Adrenal gland (tissue), 12 donors: Measurements from ENCODE around the gene SAMD4A. TPM values are rescaled to one million over a fixed set of nuclear protein-coding genes. Genes with fewer than 3 reads are reported as not detected.

Experiments
- DNase-seq, 7 donors: peaks; one replicate each; pipeline ENCODE4 v3.0.0-alpha.2; 2019 to 2020
- H3K27ac ChIP-seq, 5 donors: fragments of 200-600 bp; sonication (generic) in 4 of 5; 1 replicate in 3 of 5; 2 replicates in 2 of 5; pipeline versions ENCODE4 v1.5.1 to v1.8.0; 2016 to 2020; ENCODE audit warnings: mild to moderate bottlenecking in 1 of 5
- H3K27me3 ChIP-seq: fragments of 200-600 bp; 2 replicates; pipeline ENCODE4 v1.8.0; 2021
- H3K36me3 ChIP-seq, 2 donors: fragments of 200-600 bp; replicated peaks in 1 of 2; 1 replicate in 1 of 2; 2 replicates in 1 of 2; pipeline versions ENCODE4 v1.5.1 to v1.8.0; 2018 to 2022
- H3K4me1 ChIP-seq, 2 donors: fragments of 200-600 bp; replicated peaks in 1 of 2; 1 replicate in 1 of 2; 2 replicates in 1 of 2; pipeline versions ENCODE4 v1.5.1 to v1.8.0; 2018 to 2021
- H3K4me3 ChIP-seq, 4 donors: fragments of 200-600 bp; sonication (generic) in 3 of 4; one replicate each; pipeline ENCODE4 v1.5.1; 2016 to 2018
- H3K9me3 ChIP-seq, 3 donors: fragments of 200-600 bp; sonication (generic) in 1 of 3; replicated peaks in 1 of 3; 1 replicate in 2 of 3; 2 replicates in 1 of 3; pipeline versions ENCODE4 v1.5.1 to v1.8.0; 2016 to 2021
- CTCF ChIP-seq, 6 experiments: fragments of 450-650 bp in 4 of 6; fragments of 200-600 bp in 2 of 6; sonication (generic) in 1 of 6; IDR thresholded peaks; 1 replicate in 5 of 6; 2 replicates in 1 of 6; pipeline versions ENCODE4 v1.5.1 to v1.8.0; 2016 to 2021; ENCODE audit warnings: antibody characterized with exemption in 6 of 6, mild to moderate bottlenecking in 2 of 6, moderate library complexity in 1 of 6
- POLR2A ChIP-seq, 2 donors: fragments of 450-650 bp; IDR thresholded peaks; one replicate each; pipeline ENCODE4 v1.6.1; 2017; ENCODE audit warnings: antibody characterized with exemption in 2 of 2, mild to moderate bottlenecking in 2 of 2, moderate library complexity in 1 of 2
- WGBS, 4 donors: extraction: QIAGEN DNeasy Blood & Tissue Kit in 2 of 4; methylation state at CpG; one replicate each; pipeline versions ENCODE4 v1.1.5 to v1.1.7; 2013 to 2017; 5-methylcytosine and 5-hydroxymethylcytosine counted together
- intact Hi-C, 2 donors: fragments of 100-400 bp; cut with DNase I; formaldehyde crosslinking; loops; one replicate each; pipeline versions ENCODE4 v1.14.1 to v1.15.0; 2022 to 2023
- polyA plus RNA-seq, 3 donors: library from polyadenylated mRNA; stranded (reverse); fragments of 200-250 nt in 2 of 3; fragments of 350-450 nt in 1 of 3; fragmentation: Illumina TruSeq in 1 of 3; extraction: RNeasy Lipid Tissue Mini Kit (QIAGEN cat#74804) in 1 of 3; gene quantifications; one replicate each; pipeline ENCODE4 v1.2.3, GENCODE V29; 2013 to 2014
- total RNA-seq, 9 donors: library from RNA; depleted of rRNA in 4 of 9; stranded (reverse); fragments of >200 nt in 4 of 9; fragments of 120-200 nt in 1 of 9; fragmentation: NEBNext Ultra II Directional in 1 of 9; extraction: Animal tissue kit (Norgen Biotek cat#: 25700) in 1 of 9; gene quantifications; one replicate each; pipeline versions ENCODE4 v1.1.0 to v1.2.4, GENCODE V29; 2013 to 2023
- donor health status: healthy with polysubstance abuse.
- donor health status: Bipolar disorder and iron deficiency.
- donor health status: DM: yes; HTN: yes; CAD: no.
- donor health status: DM: no; HTN: no; CAD: no.
- donor health status: DM: no; HTN: no; CAD: no.
- donor health status: DM: yes; HTN: yes; CAD: no.

SAMD4A gene
- total and polyA plus RNA-seq, 12 donors, result 2.2 to 13.2 (median 8.3) TPM

GRCh38 chr14:54738009-54738408, 171.1 kb downstream of the SAMD4A start:
- WGBS, 4 donors, result 68 to 94% (median 71%) methylated on average over 4 of the region's 4 CpGs
- Histone ChIP-seq H3K4me1 (peaks cover 4 to 9% of the 10 kb centered on the region in 2 donors), H3K27me3 (no peaks in the 10 kb centered on the region), H3K36me3 (no peaks in the 10 kb centered on the region), H3K4me3 (no peak overlapping the region), H3K9me3 (no peaks in the 10 kb centered on the region), H3K27ac (peak overlapping the region in 1 of 5 donors; percentile 18)
- intact Hi-C loops, result no loop called here
- DNase-seq, result peak in 1 of 7 donors; percentile 8
- TF ChIP-seq POLR2A (IDR thresholded peaks at IDR 0.05), result no peak
- TF ChIP-seq CTCF (IDR thresholded peaks at IDR 0.05), result no peak

- TF ChIP-seq POLR2A (IDR thresholded peaks at IDR 0.05) (no peak), CTCF (IDR thresholded peaks at IDR 0.05) (no peak)
- H3K4me1 ChIP-seq, result peaks cover 4 to 9% of the 10 kb centered on the region in 2 donors
- DNase-seq, result no peak
- H3K27ac ChIP-seq, result no peak overlapping the region
- H3K27me3 ChIP-seq, result no peaks in the 10 kb centered on the region
- WGBS, 4 donors, result 84 to 96% (median 94%) methylated on average over 7 of the region's 7 CpGs
- no peaks in the 10 kb centered on the region for H3K36me3 ChIP-seq
- H3K9me3 ChIP-seq, result no peaks in the 10 kb centered on the region
- intact Hi-C loops, result no loop called here
- H3K4me3 ChIP-seq, result no peak overlapping the region
Measured at GRCh38 chr14:54739514-54739913, 172.6 kb downstream of the SAMD4A start.

GRCh38 chr14:54742492-54743350, 175.8 kb downstream of the SAMD4A start:
- no peak for TF ChIP-seq CTCF (IDR thresholded peaks at IDR 0.05)
- TF ChIP-seq POLR2A (IDR thresholded peaks at IDR 0.05), result no peak
- H3K27me3 ChIP-seq, result no peaks in the 10 kb centered on the region
- H3K27ac ChIP-seq, result no peak overlapping the region
- no peaks in the 10 kb centered on the region for H3K9me3 ChIP-seq
- WGBS, 4 donors, result 93 to 94% (median 94%) methylated on average over 5 of the region's 5 CpGs
- H3K36me3 ChIP-seq, result no peaks in the 10 kb centered on the region
- DNase-seq, result no peak
- intact Hi-C loops, result no loop called here
- H3K4me3 ChIP-seq, result no peak overlapping the region
- H3K4me1 ChIP-seq, result peaks cover 2 to 5% of the 10 kb centered on the region in 2 donors

GRCh38 chr14:54743382-54743781, 176.5 kb downstream of the SAMD4A start:
- Histone ChIP-seq H3K4me3 (no peak overlapping the region), H3K36me3 (no peaks in the 10 kb centered on the region), H3K27me3 (no peaks in the 10 kb centered on the region), H3K4me1 (no peaks in the 10 kb centered on the region), H3K9me3 (no peaks in the 10 kb centered on the region), H3K27ac (no peak overlapping the region)
- intact Hi-C loops, result no loop called here
- 94 to 96% (median 94%) methylated on average over 5 of the region's 5 CpGs for WGBS, 4 donors
- TF ChIP-seq POLR2A (IDR thresholded peaks at IDR 0.05), result no peak
- DNase-seq, result no peak

- H3K36me3 ChIP-seq, result no peaks in the 10 kb centered on the region
- H3K4me3 ChIP-seq, result no peak overlapping the region
- no peak overlapping the region for H3K27ac ChIP-seq
- no peaks in the 10 kb centered on the region for H3K9me3 ChIP-seq
- H3K27me3 ChIP-seq, result no peaks in the 10 kb centered on the region
- no peak for DNase-seq
- TF ChIP-seq CTCF (IDR thresholded peaks at IDR 0.05) (no peak), POLR2A (IDR thresholded peaks at IDR 0.05) (no peak)
- intact Hi-C loops, result no loop called here
- H3K4me1 ChIP-seq, result no peaks in the 10 kb centered on the region
- WGBS, 4 donors, result 55 to 80% (median 74%) methylated on average over 3 of the region's 3 CpGs
Measured at GRCh38 chr14:54746019-54746418, 179.1 kb downstream of the SAMD4A start.
